Measurements from ENCODE around the gene SEMA7A.
A peak's percentile ranks its signal among the peaks of the same experiment; 100 is the strongest.

Gene SEMA7A

GRCh38 chr15:74382004-74382816 lies 51.5 kb downstream of the SEMA7A start:
- H3K27ac Mint-ChIP-seq, result no peak overlapping the region
- peaks cover 23% of the 10 kb centered on the region for H3K4me1 Mint-ChIP-seq (ENCODE audit: low read depth)
- intact Hi-C loops (cut with micrococcal nuclease), result loop anchor here (1.0 kb wide), 1 partner anchor 56 kb away; no protein-coding TSS in a partner anchor
- no peaks in the 10 kb centered on the region for H3K36me3 Mint-ChIP-seq (ENCODE audit: low read depth)
- H3K4me3 Mint-ChIP-seq, result no peak overlapping the region
- H3K27me3 Mint-ChIP-seq, result peaks cover 40% of the 10 kb centered on the region
- H3K9me3 Mint-ChIP-seq, result no peaks in the 10 kb centered on the region

- H3K4me3 Mint-ChIP-seq, result no peak overlapping the region
- H3K9me3 Mint-ChIP-seq, result no peaks in the 10 kb centered on the region
- peaks cover 41% of the 10 kb centered on the region for H3K27me3 Mint-ChIP-seq
- intact Hi-C loops (cut with micrococcal nuclease), result no loop called here
- H3K36me3 Mint-ChIP-seq (ENCODE audit: low read depth), result no peaks in the 10 kb centered on the region
- H3K4me1 Mint-ChIP-seq (ENCODE audit: low read depth), result peaks cover 23% of the 10 kb centered on the region
- H3K27ac Mint-ChIP-seq, result no peak overlapping the region
Observed at GRCh38 chr15:74381481-74381880, 52.3 kb downstream of the SEMA7A start.

GRCh38 chr15:74381190-74381453 lies 52.6 kb downstream of the SEMA7A start:
- H3K36me3 Mint-ChIP-seq (ENCODE audit: low read depth), result no peaks in the 10 kb centered on the region
- H3K9me3 Mint-ChIP-seq, result no peaks in the 10 kb centered on the region
- H3K4me1 Mint-ChIP-seq (ENCODE audit: low read depth), result peaks cover 23% of the 10 kb centered on the region
- H3K27me3 Mint-ChIP-seq, result peaks cover 39% of the 10 kb centered on the region
- intact Hi-C loops (cut with micrococcal nuclease), result no loop called here
- no peak overlapping the region for H3K4me3 Mint-ChIP-seq
- no peak overlapping the region for H3K27ac Mint-ChIP-seq

GRCh38 chr15:74380361-74381189 lies 53.2 kb downstream of the SEMA7A start:
- no peak overlapping the region for H3K4me3 Mint-ChIP-seq
- H3K27me3 Mint-ChIP-seq, result peaks cover 37% of the 10 kb centered on the region
- no peaks in the 10 kb centered on the region for H3K36me3 Mint-ChIP-seq (ENCODE audit: low read depth)
- intact Hi-C loops (cut with micrococcal nuclease), result no loop called here
- H3K9me3 Mint-ChIP-seq, result no peaks in the 10 kb centered on the region
- H3K4me1 Mint-ChIP-seq (ENCODE audit: low read depth), result peaks cover 23% of the 10 kb centered on the region
- no peak overlapping the region for H3K27ac Mint-ChIP-seq

GRCh38 chr15:74378848-74379247 lies 54.9 kb downstream of the SEMA7A start:
- no peaks in the 10 kb centered on the region for H3K36me3 Mint-ChIP-seq (ENCODE audit: low read depth)
- H3K27ac Mint-ChIP-seq, result no peak overlapping the region
- intact Hi-C loops (cut with micrococcal nuclease), result no loop called here
- H3K4me3 Mint-ChIP-seq, result no peak overlapping the region
- H3K4me1 Mint-ChIP-seq (ENCODE audit: low read depth), result peaks cover 21% of the 10 kb centered on the region
- H3K9me3 Mint-ChIP-seq, result no peaks in the 10 kb centered on the region
- peaks cover 48% of the 10 kb centered on the region for H3K27me3 Mint-ChIP-seq

- intact Hi-C loops (cut with micrococcal nuclease), result no loop called here
- Mint-ChIP-seq H3K27ac (no peak overlapping the region), H3K4me3 (no peak overlapping the region), H3K36me3 (ENCODE audit: low read depth) (no peaks in the 10 kb centered on the region), H3K4me1 (ENCODE audit: low read depth) (peaks cover 22% of the 10 kb centered on the region), H3K27me3 (peaks cover 55% of the 10 kb centered on the region), H3K9me3 (no peaks in the 10 kb centered on the region)
Observed at GRCh38 chr15:74377831-74378766, 55.7 kb downstream of the SEMA7A start.

GRCh38 chr15:74376825-74377581 lies 56.8 kb downstream of the SEMA7A start:
- Mint-ChIP-seq H3K27ac (no peak overlapping the region), H3K9me3 (no peaks in the 10 kb centered on the region)

GRCh38 chr15:74376226-74376625 lies 57.5 kb downstream of the SEMA7A start:
- intact Hi-C loops (cut with micrococcal nuclease), result no loop called here
- Mint-ChIP-seq H3K9me3 (no peaks in the 10 kb centered on the region), H3K27ac (no peak overlapping the region), H3K4me3 (no peak overlapping the region), H3K36me3 (ENCODE audit: low read depth) (no peaks in the 10 kb centered on the region), H3K27me3 (peaks cover 61% of the 10 kb centered on the region), H3K4me1 (ENCODE audit: low read depth) (peaks cover 22% of the 10 kb centered on the region)

More at GRCh38 chr15:74376825-74377581, 56.8 kb downstream of the SEMA7A start:
- Mint-ChIP-seq H3K27me3 (peaks cover 60% of the 10 kb centered on the region), H3K4me3 (no peak overlapping the region), H3K36me3 (ENCODE audit: low read depth) (no peaks in the 10 kb centered on the region), H3K4me1 (ENCODE audit: low read depth) (peaks cover 22% of the 10 kb centered on the region)
- intact Hi-C loops (cut with micrococcal nuclease), result no loop called here

- H3K27me3 Mint-ChIP-seq, result peaks cover 60% of the 10 kb centered on the region
- no peak overlapping the region for H3K27ac Mint-ChIP-seq
- peaks cover 22% of the 10 kb centered on the region for H3K4me1 Mint-ChIP-seq (ENCODE audit: low read depth)
- no peaks in the 10 kb centered on the region for H3K36me3 Mint-ChIP-seq (ENCODE audit: low read depth)
- intact Hi-C loops (cut with micrococcal nuclease), result loop anchor here (2.0 kb wide), 3 partner anchors 64 to 394 kb away; no protein-coding TSS in a partner anchor
- no peak overlapping the region for H3K4me3 Mint-ChIP-seq
- no peaks in the 10 kb centered on the region for H3K9me3 Mint-ChIP-seq
Observed at GRCh38 chr15:74375303-74375693, 58.5 kb downstream of the SEMA7A start.

- no peak overlapping the region for H3K27ac Mint-ChIP-seq
- intact Hi-C loops (cut with micrococcal nuclease), result loop anchor here (2.0 to 5.0 kb wide), 4 partner anchors 64 to 394 kb away; no protein-coding TSS in a partner anchor
- H3K36me3 Mint-ChIP-seq (ENCODE audit: low read depth), result no peaks in the 10 kb centered on the region
- H3K4me3 Mint-ChIP-seq, result no peak overlapping the region
- H3K9me3 Mint-ChIP-seq, result no peaks in the 10 kb centered on the region
- H3K27me3 Mint-ChIP-seq, result peaks cover 60% of the 10 kb centered on the region
- H3K4me1 Mint-ChIP-seq (ENCODE audit: low read depth), result peaks cover 22% of the 10 kb centered on the region
Observed at GRCh38 chr15:74374648-74375302, 59.0 kb downstream of the SEMA7A start.

- intact Hi-C loops (cut with micrococcal nuclease), result loop anchor here (2.0 to 5.0 kb wide), 4 partner anchors 65 to 395 kb away; no protein-coding TSS in a partner anchor
- Mint-ChIP-seq H3K27ac (no peak overlapping the region), H3K4me3 (peak overlapping the region; percentile 76), H3K9me3 (no peaks in the 10 kb centered on the region), H3K4me1 (ENCODE audit: low read depth) (peaks cover 20% of the 10 kb centered on the region), H3K27me3 (peaks cover 61% of the 10 kb centered on the region), H3K36me3 (ENCODE audit: low read depth) (no peaks in the 10 kb centered on the region)
Observed at GRCh38 chr15:74373731-74374647, 59.8 kb downstream of the SEMA7A start.
